CD4-positive, alpha-beta T cell treated with Interferon alpha-2 for 1 hour (primary cell): ENCODE results near the gene OGFR.

Experiments used
- DNase-seq, 2 donors: peaks; one replicate each; pipeline ENCODE4 v3.0.0-alpha.2; 2020 to 2022

Gene OGFR

GRCh38 chr20:62770111-62770910 lies 34.3 kb upstream of the OGFR start:
- no peak for DNase-seq

GRCh38 chr20:62770916-62771315 lies 33.7 kb upstream of the OGFR start:
- DNase-seq: no peak

- DNase-seq: no peak
Observed at GRCh38 chr20:62771396-62772102, 33.1 kb upstream of the OGFR start.

DNA sequence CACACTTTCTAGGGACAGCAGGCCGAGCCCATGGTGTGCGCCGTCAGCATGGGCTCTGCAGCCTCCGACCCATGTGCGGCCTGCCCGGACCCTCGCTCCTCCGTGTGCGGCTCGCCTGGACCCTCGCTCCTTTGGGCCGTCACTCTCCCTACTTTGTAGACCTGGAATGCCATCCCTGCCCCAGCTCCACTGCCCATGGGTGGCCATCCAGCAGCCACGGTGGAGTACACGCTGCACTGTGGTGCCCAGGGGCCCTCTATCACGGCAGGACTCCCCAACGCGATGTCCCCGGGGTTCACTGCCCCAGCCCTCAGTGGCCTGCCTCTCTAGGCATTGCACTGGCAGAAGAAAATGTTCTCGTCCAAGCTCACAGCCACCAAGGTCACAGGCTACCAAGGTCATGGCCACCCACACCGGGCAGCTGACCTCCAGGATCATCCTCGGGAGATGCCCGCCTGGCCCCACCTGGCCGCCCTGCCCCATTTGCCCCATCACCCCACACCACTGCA lies 32.5 kb upstream of the OGFR start:
- no peak for DNase-seq

- DNase-seq: no peak
Observed at GRCh38 chr20:62772619-62772989, 32.0 kb upstream of the OGFR start.

- no peak for DNase-seq
Observed at GRCh38 chr20:62772990-62773844, 31.4 kb upstream of the OGFR start.

DNA sequence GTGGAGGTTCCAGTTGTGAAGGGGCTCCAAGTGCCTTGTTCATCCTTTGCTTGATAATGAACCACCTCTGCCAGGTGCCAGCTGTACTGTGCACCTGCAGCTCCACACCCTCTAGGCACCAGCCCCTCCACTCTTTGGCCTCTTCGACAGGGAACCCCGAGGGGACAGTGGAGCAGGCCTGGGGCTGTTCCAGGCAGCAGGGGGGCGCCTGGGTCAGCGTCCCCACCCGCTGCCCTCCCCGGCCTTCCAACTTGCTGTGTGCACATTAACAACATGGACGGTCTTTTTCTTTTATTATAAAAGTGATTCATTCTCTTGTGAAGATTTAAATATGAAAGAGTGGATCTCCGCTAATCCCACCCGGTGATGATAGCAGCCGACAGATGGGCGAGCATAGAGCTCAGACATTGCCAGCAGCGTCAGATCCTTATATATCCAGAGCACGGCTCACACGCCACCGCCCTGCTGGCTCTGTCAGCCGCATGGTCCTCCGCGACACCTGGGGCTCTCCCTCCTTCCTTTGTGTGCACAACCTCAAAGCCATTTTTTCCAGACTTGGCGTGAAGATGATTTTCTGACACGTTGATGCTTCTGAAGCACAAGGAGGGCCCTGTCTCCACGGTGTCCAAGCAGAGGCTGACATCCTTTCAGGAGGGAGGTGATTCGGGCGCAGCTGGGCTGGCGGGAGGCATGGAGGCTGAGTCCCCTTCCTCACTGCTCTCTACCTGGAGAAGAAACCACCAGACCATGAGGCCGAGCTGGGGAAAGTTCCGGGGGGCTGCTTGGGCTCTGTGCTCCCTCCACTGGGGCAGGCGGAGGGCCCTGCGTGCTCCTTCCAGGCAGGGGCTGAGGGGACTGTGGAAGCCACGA lies 30.6 kb upstream of the OGFR start:
- DNase-seq: no peak

DNA sequence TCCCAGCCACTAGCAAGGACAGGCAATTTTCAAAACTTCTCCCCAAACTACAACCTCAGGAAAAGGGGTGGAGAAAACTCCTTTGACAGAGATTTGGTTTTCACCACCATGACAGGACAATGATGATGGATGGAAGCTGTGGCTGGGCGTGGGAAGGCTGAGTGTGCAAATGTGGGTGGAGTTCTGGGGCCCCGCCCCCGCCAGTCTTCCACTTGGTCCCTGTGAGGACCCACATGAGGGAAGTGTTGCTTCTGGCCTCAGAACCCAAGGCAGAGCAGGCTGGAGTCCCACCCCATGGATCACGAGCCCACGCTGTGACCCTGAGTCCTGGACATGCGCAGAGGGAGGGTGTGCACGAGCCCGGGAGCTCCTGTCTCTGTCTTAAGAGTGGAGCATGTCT lies 29.9 kb upstream of the OGFR start:
- DNase-seq: no peak

DNA sequence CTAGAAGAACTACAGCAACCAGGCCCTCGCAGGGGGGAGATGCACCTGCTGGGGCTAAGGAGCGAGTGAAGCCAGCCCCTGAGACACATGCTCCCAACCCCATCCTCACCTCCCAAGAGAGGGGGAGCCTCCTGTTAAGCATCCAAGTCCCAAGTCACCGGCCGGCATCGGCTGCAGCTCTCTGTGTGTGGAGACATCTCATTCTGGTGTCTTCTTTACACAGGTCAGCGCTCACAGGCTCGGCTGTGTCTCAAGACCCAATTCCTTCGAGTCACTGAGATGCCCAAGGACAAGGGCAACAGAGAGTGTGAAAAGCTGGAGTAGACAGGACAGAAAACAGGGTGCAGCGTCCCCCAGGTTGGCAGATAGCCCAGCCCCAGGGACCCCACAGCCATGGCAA lies 29.4 kb upstream of the OGFR start:
- DNase-seq: no peak

GRCh38 chr20:62776035-62776691 lies 28.5 kb upstream of the OGFR start:
- DNase-seq: no peak

DNA sequence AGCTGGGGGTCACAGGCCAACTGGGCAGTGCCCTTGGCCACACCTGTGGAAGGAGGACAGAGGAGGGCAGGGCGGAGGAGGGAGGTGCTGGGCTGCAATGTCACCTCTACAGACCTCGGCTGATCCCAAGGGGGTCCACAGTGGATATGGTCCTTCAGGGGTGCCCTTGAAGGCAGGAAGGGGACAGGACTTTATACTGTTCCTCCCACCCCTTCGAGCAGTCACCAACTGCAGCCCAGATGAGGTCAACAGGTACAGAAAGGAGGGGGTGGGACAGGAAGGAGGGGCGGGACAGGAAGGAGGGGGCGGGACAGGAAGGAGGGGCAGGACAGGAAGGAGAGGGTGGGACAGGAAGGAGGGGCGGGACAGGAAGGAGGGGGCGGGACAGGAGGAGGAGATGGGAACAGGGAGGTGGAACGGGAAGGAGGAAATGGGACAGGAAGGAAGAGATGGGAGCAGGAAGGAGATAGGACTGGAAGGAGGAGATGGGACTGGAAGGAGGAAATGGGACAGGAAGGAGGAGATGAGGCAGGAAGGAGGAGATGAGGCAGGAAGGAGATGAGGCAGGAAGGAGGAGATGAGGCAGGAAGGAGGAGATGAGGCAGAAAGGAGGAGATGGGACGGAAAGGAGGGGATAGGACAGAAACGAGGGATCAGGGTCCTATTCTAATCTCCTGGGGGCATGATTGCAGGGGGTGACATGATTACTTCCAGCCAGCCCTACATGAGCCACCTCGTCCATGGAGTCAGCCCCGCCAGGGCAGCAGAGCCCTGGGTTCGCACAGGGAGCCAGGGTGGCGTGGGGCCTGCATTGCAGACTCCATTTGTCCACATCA lies 27.7 kb upstream of the OGFR start:
- peak; percentile 71 to 81 for DNase-seq

DNA sequence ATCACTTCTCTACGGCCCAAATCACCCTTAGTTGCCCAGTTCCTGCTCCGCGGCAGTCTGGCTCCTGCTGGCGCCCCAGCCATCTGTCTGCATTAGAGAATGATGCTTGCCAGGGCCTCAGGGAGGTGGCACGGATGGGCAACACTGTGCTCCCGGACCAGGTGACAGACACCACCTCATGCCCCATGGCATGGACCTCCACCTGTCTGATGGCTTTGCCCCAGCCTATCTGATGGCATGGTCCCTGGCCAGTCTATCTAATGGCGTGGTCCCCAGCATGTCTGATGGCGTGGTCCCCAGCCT lies 27.2 kb upstream of the OGFR start:
- DNase-seq: no peak

GRCh38 chr20:62778058-62778457 lies 26.6 kb upstream of the OGFR start:
- DNase-seq: no peak

DNA sequence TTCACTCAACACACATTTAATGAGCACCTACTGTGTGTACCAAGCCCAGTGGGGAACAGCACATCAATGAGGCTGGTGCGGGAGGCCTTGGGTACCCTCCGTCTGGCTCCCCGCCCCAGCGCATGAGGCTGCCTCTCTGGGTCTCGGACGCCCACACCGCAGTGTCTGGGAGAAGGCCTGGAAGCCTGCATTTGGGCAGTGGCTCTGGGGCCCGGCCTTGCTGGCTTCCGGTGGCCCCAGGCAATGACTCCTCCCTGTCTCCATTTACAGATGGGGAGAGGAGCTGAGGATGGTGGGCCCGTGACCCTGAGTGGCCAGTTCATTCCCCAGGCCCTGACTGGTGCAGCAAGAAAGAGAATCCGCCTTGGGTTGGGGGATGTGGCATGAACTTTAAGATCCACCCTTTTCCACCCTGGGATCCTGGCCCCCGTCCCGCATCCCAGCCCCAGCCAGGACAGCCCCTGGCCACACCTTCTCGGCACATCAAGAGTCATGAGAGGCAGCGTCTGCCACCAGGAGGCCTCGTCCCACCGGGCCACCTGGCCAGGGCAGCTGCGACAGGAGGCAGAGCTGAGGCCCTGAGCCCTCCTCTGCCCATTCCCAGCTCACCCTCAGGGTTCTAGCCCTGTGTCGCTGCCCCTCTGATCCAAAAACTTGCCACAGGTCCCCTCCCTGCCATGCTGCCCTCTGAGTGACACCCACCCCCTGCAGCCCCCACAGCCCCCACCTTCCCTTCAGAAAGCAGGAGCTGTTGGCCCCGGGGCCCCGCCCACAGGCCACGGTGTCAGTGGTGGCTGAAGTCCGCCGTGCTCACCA lies 25.8 kb upstream of the OGFR start:
- no peak for DNase-seq

DNA sequence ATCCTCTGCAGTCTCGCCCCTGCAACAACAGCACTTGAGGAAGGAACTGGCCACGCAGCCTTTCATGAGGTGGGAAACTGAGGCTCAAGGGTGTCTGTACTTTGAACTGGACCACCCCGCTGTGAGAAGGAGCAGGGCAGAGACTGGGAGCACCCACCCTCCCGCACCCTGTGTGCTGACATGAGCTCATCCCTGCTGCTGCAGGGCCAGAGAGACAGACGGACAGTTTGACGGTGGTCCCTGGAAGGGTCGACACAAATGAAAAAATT lies 25.3 kb upstream of the OGFR start:
- no peak for DNase-seq

GRCh38 chr20:62780204-62780603 lies 24.4 kb upstream of the OGFR start:
- no peak for DNase-seq

GRCh38 chr20:62780696-62781095 lies 23.9 kb upstream of the OGFR start:
- no peak for DNase-seq

GRCh38 chr20:62782149-62782892 lies 22.3 kb upstream of the OGFR start:
- no peak for DNase-seq

GRCh38 chr20:62782893-62783278 lies 21.7 kb upstream of the OGFR start:
- no peak for DNase-seq

DNA sequence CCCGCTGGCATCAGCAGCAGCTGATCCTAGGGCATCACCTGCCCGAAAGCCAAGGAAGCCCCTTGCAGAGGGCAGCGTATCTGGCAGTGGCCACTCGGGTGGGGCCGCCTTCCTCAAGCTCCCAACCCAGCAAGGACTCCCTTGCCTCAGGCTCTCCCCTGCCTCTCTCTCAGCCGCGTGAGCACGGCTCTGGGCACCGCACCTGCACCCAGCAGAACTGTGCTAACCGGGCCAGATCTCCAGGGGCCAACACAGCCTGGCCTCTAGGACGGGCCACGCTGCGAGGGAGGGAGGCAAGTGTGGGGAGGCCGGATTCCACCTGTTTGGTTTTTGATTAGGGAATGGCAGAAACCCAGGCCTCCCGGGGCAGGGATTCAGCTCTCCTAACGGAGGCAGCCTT lies 20.1 kb upstream of the OGFR start:
- no peak for DNase-seq
